ENCODE data around the gene GYG2. TPM values are rescaled to one million over a fixed set of nuclear protein-coding genes. Genes with fewer than 3 reads are reported as not detected.

GYG2 gene
- total and polyA plus RNA-seq, 8 donors: 1.5 to 15.3 (median 13.9) TPM

- intact Hi-C loops (cut with DNase I): no loop called here
- no peaks in the 10 kb centered on the region for H3K27me3 ChIP-seq
- no peaks in the 10 kb centered on the region for H3K4me1 ChIP-seq
- ATAC-seq (no peak), DNase-seq (no peak)
- TF ChIP-seq CTCF (IDR thresholded peaks at IDR 0.05): no peak
- H3K4me3 ChIP-seq: no peak overlapping the region
- H3K36me3 ChIP-seq: no peaks in the 10 kb centered on the region
- H3K9me3 ChIP-seq: no peaks in the 10 kb centered on the region
- no peak overlapping the region for H3K27ac ChIP-seq
Measured at GRCh38 chrX:2782778-2783177, 46.0 kb upstream of the GYG2 start.

GRCh38 chrX:2784026-2784425 lies 44.7 kb upstream of the GYG2 start:
- no peaks in the 10 kb centered on the region for H3K9me3 ChIP-seq
- H3K36me3 ChIP-seq: no peaks in the 10 kb centered on the region
- TF ChIP-seq CTCF (IDR thresholded peaks at IDR 0.05): no peak
- H3K4me1 ChIP-seq: no peaks in the 10 kb centered on the region
- ATAC-seq: no peak
- no peak for DNase-seq
- H3K27me3 ChIP-seq: no peaks in the 10 kb centered on the region
- no peak overlapping the region for H3K27ac ChIP-seq
- no peak overlapping the region for H3K4me3 ChIP-seq
- intact Hi-C loops (cut with DNase I): no loop called here

- TF ChIP-seq CTCF (IDR thresholded peaks at IDR 0.05): no peak
- intact Hi-C loops (cut with DNase I): no loop called here
- no peaks in the 10 kb centered on the region for H3K36me3 ChIP-seq
Measured at GRCh38 chrX:2785538-2785937, 43.2 kb upstream of the GYG2 start.

GRCh38 chrX:2788980-2789379 lies 39.8 kb upstream of the GYG2 start:
- H3K27ac ChIP-seq: no peak overlapping the region
- ATAC-seq (no peak), DNase-seq (no peak)
- no peaks in the 10 kb centered on the region for H3K9me3 ChIP-seq
- intact Hi-C loops (cut with DNase I): no loop called here
- H3K4me1 ChIP-seq: no peaks in the 10 kb centered on the region
- no peaks in the 10 kb centered on the region for H3K27me3 ChIP-seq
- TF ChIP-seq CTCF (IDR thresholded peaks at IDR 0.05): no peak
- no peak overlapping the region for H3K4me3 ChIP-seq
- no peaks in the 10 kb centered on the region for H3K36me3 ChIP-seq

More at GRCh38 chrX:2785538-2785937, 43.2 kb upstream of the GYG2 start:
- H3K9me3 ChIP-seq: no peaks in the 10 kb centered on the region
- no peaks in the 10 kb centered on the region for H3K27me3 ChIP-seq
- H3K27ac ChIP-seq: no peak overlapping the region
- H3K4me1 ChIP-seq: no peaks in the 10 kb centered on the region
- DNase-seq (no peak), ATAC-seq (no peak)
- H3K4me3 ChIP-seq: no peak overlapping the region

- ATAC-seq (no peak), DNase-seq (no peak)
- no peaks in the 10 kb centered on the region for H3K36me3 ChIP-seq
- intact Hi-C loops (cut with DNase I): no loop called here
- H3K9me3 ChIP-seq: no peaks in the 10 kb centered on the region
- H3K27me3 ChIP-seq: no peaks in the 10 kb centered on the region
- no peak overlapping the region for H3K27ac ChIP-seq
- no peak overlapping the region for H3K4me3 ChIP-seq
- no peak for TF ChIP-seq CTCF (IDR thresholded peaks at IDR 0.05)
- no peaks in the 10 kb centered on the region for H3K4me1 ChIP-seq
Measured at GRCh38 chrX:2789569-2789968, 39.2 kb upstream of the GYG2 start.

Data from left lung (tissue), 10 donors.